Calu3 (cell line): ENCODE data around the gene AMELY. TPM values are rescaled to one million over a fixed set of nuclear protein-coding genes. Genes with fewer than 3 reads are reported as not detected.

Experiments
- BruUV-seq: library from RNA; stranded (reverse); fragments of 400-500 nt; replicated peaks from 2 replicates; lab custom pipeline; 2021; lab: Mats Ljungman, UMichigan
- CTCF ChIA-PET: fragments of 300-600 bp; sonication (Branson Sonifier 250); formaldehyde crosslinking; loops from one replicate; lab custom pipeline; 2022; ENCODE audit warnings: antibody characterized with exemption; lab: Charles Lee
- DNase-seq: peaks from one replicate; pipeline ENCODE4 v3.0.0; 2022
- H3K27ac Mint-ChIP-seq: one replicate; pipeline ENCODE4 v1.8.0; 2022; ENCODE audit warnings: mixed read lengths; ENCODE audit not compliant: unreplicated experiment
- H3K27me3 Mint-ChIP-seq: one replicate; pipeline ENCODE4 v1.8.0; 2022; ENCODE audit warnings: mixed read lengths; ENCODE audit not compliant: unreplicated experiment
- H3K36me3 Mint-ChIP-seq: one replicate; pipeline ENCODE4 v1.8.0; 2022; ENCODE audit warnings: mild to moderate bottlenecking, moderate library complexity, mixed read lengths; ENCODE audit not compliant: insufficient read depth, unreplicated experiment
- H3K4me1 Mint-ChIP-seq: one replicate; pipeline ENCODE4 v1.8.0; 2022; ENCODE audit warnings: mild to moderate bottlenecking, low read depth, mixed read lengths; ENCODE audit not compliant: unreplicated experiment
- H3K4me3 Mint-ChIP-seq: one replicate; pipeline ENCODE4 v1.8.0; 2022; ENCODE audit warnings: mild to moderate bottlenecking, low read depth, moderate library complexity, mixed read lengths; ENCODE audit not compliant: unreplicated experiment
- H3K9me3 Mint-ChIP-seq: one replicate; pipeline ENCODE4 v1.8.0; 2022; ENCODE audit warnings: low read depth, mixed read lengths; ENCODE audit not compliant: unreplicated experiment
- intact Hi-C: fragments of 100-400 bp; cut with micrococcal nuclease; formaldehyde crosslinking; loops from one replicate; pipeline ENCODE4 v1.10.0; 2022; ENCODE audit not compliant: unreplicated experiment
- total RNA-seq: library from RNA; stranded (reverse); gene quantifications from 2 replicates; pipeline ENCODE4 v1.2.3, GENCODE V29; 2022
- TF ChIP-seq, protein P1 (sequence below): fragments of 200-600 bp; IDR thresholded peaks from one replicate; pipeline ENCODE4 v1.8.0; 2022; ENCODE audit warnings: antibody characterized with exemption; ENCODE audit not compliant: unreplicated experiment

AMELY gene
- total RNA-seq, 1 experiment from 2014 or later, result not detected

- Mint-ChIP-seq H3K9me3 (no peaks in the 10 kb centered on the region), H3K36me3 (no peaks in the 10 kb centered on the region), H3K4me1 (no peaks in the 10 kb centered on the region), H3K4me3 (no peak overlapping the region), H3K27ac (no peak overlapping the region), H3K27me3 (no peaks in the 10 kb centered on the region)
- CTCF ChIA-PET, result no interaction called here
- TF ChIP-seq, protein P1, sequence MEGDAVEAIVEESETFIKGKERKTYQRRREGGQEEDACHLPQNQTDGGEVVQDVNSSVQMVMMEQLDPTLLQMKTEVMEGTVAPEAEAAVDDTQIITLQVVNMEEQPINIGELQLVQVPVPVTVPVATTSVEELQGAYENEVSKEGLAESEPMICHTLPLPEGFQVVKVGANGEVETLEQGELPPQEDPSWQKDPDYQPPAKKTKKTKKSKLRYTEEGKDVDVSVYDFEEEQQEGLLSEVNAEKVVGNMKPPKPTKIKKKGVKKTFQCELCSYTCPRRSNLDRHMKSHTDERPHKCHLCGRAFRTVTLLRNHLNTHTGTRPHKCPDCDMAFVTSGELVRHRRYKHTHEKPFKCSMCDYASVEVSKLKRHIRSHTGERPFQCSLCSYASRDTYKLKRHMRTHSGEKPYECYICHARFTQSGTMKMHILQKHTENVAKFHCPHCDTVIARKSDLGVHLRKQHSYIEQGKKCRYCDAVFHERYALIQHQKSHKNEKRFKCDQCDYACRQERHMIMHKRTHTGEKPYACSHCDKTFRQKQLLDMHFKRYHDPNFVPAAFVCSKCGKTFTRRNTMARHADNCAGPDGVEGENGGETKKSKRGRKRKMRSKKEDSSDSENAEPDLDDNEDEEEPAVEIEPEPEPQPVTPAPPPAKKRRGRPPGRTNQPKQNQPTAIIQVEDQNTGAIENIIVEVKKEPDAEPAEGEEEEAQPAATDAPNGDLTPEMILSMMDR, result no peak
- BruUV-seq, result no TSS peak
- DNase-seq, result no peak
- intact Hi-C loops, result no loop called here
Measured at GRCh38 chrY:6921061-6921460, 9.5 kb upstream of the AMELY start.

- no TSS peak for BruUV-seq
Measured at GRCh38 chrY:6913362-6913761, 1.8 kb upstream of the AMELY start.

GRCh38 chrY:6910372-6911252, 940 bp downstream of the AMELY start, which contains the start of gene TBL1Y:
TSS of gene TBL1Y (plus strand) at chrY:6910697. CDS start at chrY:7025085, 114,388 bp downstream.
- Mint-ChIP-seq H3K4me1 (no peaks in the 10 kb centered on the region), H3K36me3 (no peaks in the 10 kb centered on the region), H3K27me3 (no peaks in the 10 kb centered on the region), H3K27ac (no peak within 1 kb of the TSS), H3K9me3 (no peaks in the 10 kb centered on the region), H3K4me3 (no peak within 1 kb of the TSS)
- no TSS peak for BruUV-seq
- CTCF ChIA-PET, result no interaction called here
- intact Hi-C loops, result no loop called here
- no peak for DNase-seq
- TF ChIP-seq, protein P1, result no peak

More at GRCh38 chrY:6913362-6913761, 1.8 kb upstream of the AMELY start:
- TF ChIP-seq, protein P1, result no peak
- Mint-ChIP-seq H3K4me3 (no peak overlapping the region), H3K9me3 (no peaks in the 10 kb centered on the region), H3K4me1 (no peaks in the 10 kb centered on the region), H3K36me3 (no peaks in the 10 kb centered on the region), H3K27ac (no peak overlapping the region), H3K27me3 (no peaks in the 10 kb centered on the region)
- no peak for DNase-seq
- intact Hi-C loops, result no loop called here
- CTCF ChIA-PET, result no interaction called here

DNA sequence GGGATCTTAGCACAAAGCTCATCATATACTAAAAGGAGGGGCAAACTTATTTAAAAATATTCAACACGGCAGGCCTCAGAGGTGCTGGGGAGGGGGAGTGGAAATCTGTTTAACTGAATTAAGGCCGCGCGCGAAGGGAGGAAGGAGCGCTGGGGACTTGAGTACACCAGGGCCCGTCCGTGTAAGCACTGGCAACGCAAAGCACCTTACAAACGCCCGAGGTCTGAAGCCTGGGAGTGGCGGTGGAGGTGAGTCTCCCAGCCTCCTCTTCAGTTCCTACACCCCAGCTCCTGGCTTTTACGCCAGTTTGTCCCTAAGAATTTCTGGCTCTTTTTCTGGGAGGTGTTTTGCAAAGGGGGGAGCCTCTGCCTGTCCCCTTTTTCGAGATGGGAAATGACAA, 1.7 kb downstream of the AMELY start:
- CTCF ChIA-PET, result no interaction called here
- Mint-ChIP-seq H3K4me1 (no peaks in the 10 kb centered on the region), H3K36me3 (no peaks in the 10 kb centered on the region), H3K9me3 (no peaks in the 10 kb centered on the region), H3K27me3 (no peaks in the 10 kb centered on the region), H3K4me3 (no peak overlapping the region), H3K27ac (no peak overlapping the region)
- BruUV-seq, result no TSS peak
- DNase-seq, result no peak
- intact Hi-C loops, result no loop called here
- TF ChIP-seq, protein P1, result no peak
